CD14-positive monocyte (primary cell): ENCODE data around the gene KCNAB1. TPM values are rescaled to one million over a fixed set of nuclear protein-coding genes. Genes with fewer than 3 reads are reported as not detected.

Experiments
- DNase-seq, 3 donors: peaks; one replicate each; pipeline ENCODE4 v3.0.0-alpha.2; 2011 to 2022
- H2AFZ ChIP-seq: 2 replicates; pipeline ENCODE4 v1.6.0; 2012; ENCODE audit warnings: mild to moderate bottlenecking, low read depth, low read length, inconsistent platforms; ENCODE audit not compliant: insufficient read depth, poor library complexity, severe bottlenecking
- H3K27ac ChIP-seq, 2 donors: 1 replicate in 1 of 2; 2 replicates in 1 of 2; pipeline ENCODE4 v1.5.1; 2012 to 2013; ENCODE audit warnings: low read length in 2 of 2, control low read depth in 1 of 2, inconsistent platforms in 1 of 2, low read depth in 1 of 2, mild to moderate bottlenecking in 1 of 2
- H3K27me3 ChIP-seq, 2 donors: one replicate each; pipeline versions ENCODE4 v1.6.0 to v1.6.1; 2011 to 2013; ENCODE audit warnings: low read length in 2 of 2; ENCODE audit not compliant: control insufficient read depth in 2 of 2, insufficient read depth in 2 of 2
- H3K36me3 ChIP-seq, 2 donors: replicated peaks in 1 of 2; 1 replicate in 1 of 2; 2 replicates in 1 of 2; pipeline versions ENCODE4 v1.5.1 to v1.6.1; 2012 to 2013; ENCODE audit warnings: low read length in 2 of 2, control low read depth in 1 of 2, inconsistent platforms in 1 of 2, mild to moderate bottlenecking in 1 of 2; ENCODE audit not compliant: insufficient read depth in 2 of 2, control insufficient read depth in 1 of 2
- H3K4me1 ChIP-seq, 2 donors: 1 replicate in 1 of 2; 2 replicates in 1 of 2; pipeline versions ENCODE4 v1.5.1 to v1.6.1; 2012 to 2013; ENCODE audit warnings: low read length in 2 of 2, control low read depth in 1 of 2, inconsistent platforms in 1 of 2, mild to moderate bottlenecking in 1 of 2, moderate library complexity in 1 of 2; ENCODE audit not compliant: insufficient read depth in 2 of 2, control insufficient read depth in 1 of 2
- H3K4me2 ChIP-seq: replicated peaks from 2 replicates; pipeline ENCODE3; 2012; ENCODE audit warnings: low read length, moderate library complexity, mild to moderate bottlenecking; ENCODE audit not compliant: poor library complexity, severe bottlenecking; ENCODE audit errors: extremely low read depth
- H3K4me3 ChIP-seq, 3 experiments: fragments of 200-600 bp in 1 of 3; sonication (generic) in 1 of 3; replicated peaks in 1 of 3; 1 replicate in 2 of 3; 2 replicates in 1 of 3; pipeline ENCODE4 v1.5.1; 2011 to 2013; ENCODE audit warnings: low read length in 3 of 3, mild to moderate bottlenecking in 3 of 3, control low read depth in 2 of 3, low read depth in 2 of 3, inconsistent platforms in 1 of 3, moderate library complexity in 1 of 3
- H3K79me2 ChIP-seq: 2 replicates; pipeline ENCODE4 v1.6.0; 2012; ENCODE audit warnings: mild to moderate bottlenecking, control low read depth, inconsistent platforms, low read length, moderate library complexity; ENCODE audit not compliant: insufficient read depth
- H3K9ac ChIP-seq: 2 replicates; pipeline ENCODE4 v1.6.0; 2017; ENCODE audit warnings: low read length, mild to moderate bottlenecking; ENCODE audit not compliant: insufficient read depth, poor library complexity, severe bottlenecking
- H3K9me3 ChIP-seq, 2 donors: replicated peaks in 1 of 2; 1 replicate in 1 of 2; 2 replicates in 1 of 2; pipeline versions ENCODE4 v1.5.1 to v1.6.1; 2012 to 2013; ENCODE audit warnings: low read length in 2 of 2, control low read depth in 1 of 2; ENCODE audit not compliant: control insufficient read depth in 1 of 2, insufficient read depth in 1 of 2
- H4K20me1 ChIP-seq: 2 replicates; pipeline ENCODE4 v1.6.0; 2012; ENCODE audit warnings: mild to moderate bottlenecking, low read length, control low read depth, moderate library complexity; ENCODE audit not compliant: insufficient read depth
- H3K27ac Mint-ChIP-seq, 7 donors: one replicate each; pipeline ENCODE4 v1.8.0; 2020; ENCODE audit warnings: mild to moderate bottlenecking in 7 of 7, mixed read lengths in 7 of 7, moderate library complexity in 6 of 7, inconsistent platforms in 2 of 7
- H3K27me3 Mint-ChIP-seq, 3 donors: one replicate each; pipeline ENCODE4 v1.8.0; 2021 to 2022; ENCODE audit warnings: low read depth in 3 of 3, mild to moderate bottlenecking in 3 of 3, mixed read lengths in 3 of 3, moderate library complexity in 3 of 3, inconsistent platforms in 1 of 3
- H3K36me3 Mint-ChIP-seq, 2 donors: one replicate each; pipeline ENCODE4 v1.8.0; 2020; ENCODE audit warnings: mixed read lengths in 2 of 2, inconsistent platforms in 1 of 2, mild to moderate bottlenecking in 1 of 2
- H3K4me1 Mint-ChIP-seq: one replicate; pipeline ENCODE4 v1.8.0; 2020; ENCODE audit warnings: mild to moderate bottlenecking, mixed read lengths
- H3K4me3 Mint-ChIP-seq, 2 donors: one replicate each; pipeline ENCODE4 v1.8.0; 2020; ENCODE audit warnings: mild to moderate bottlenecking in 2 of 2, mixed read lengths in 2 of 2, moderate library complexity in 1 of 2
- H3K9me3 Mint-ChIP-seq, 7 donors: one replicate each; pipeline ENCODE4 v1.8.0; 2020 to 2022; ENCODE audit warnings: mixed read lengths in 7 of 7, mild to moderate bottlenecking in 6 of 7, moderate library complexity in 6 of 7, inconsistent platforms in 2 of 7
- WGBS: methylation state at CpG from one replicate; pipeline ENCODE4 v1.1.5; 2013; ENCODE audit warnings: missing lambda C conversion rate; ENCODE audit not compliant: insufficient coverage; 5-methylcytosine and 5-hydroxymethylcytosine counted together
- intact Hi-C, 2 donors: fragments of 100-400 bp; cut with micrococcal nuclease; formaldehyde crosslinking; loops; one replicate each; pipeline versions ENCODE4 v1.15.0 to v1.15.1; 2023
- polyA plus RNA-seq, 3 donors: library from polyadenylated mRNA; depleted of rRNA in 1 of 3; unstranded in 2 of 3; stranded (reverse) in 1 of 3; fragments of 300-500 nt in 2 of 3; fragments of >200 nt in 1 of 3; fragmentation: Illumina TruSeq in 2 of 3; gene quantifications; 1 replicate in 2 of 3; 2 replicates in 1 of 3; pipeline ENCODE4 v1.2.3, GENCODE V29; 2012 to 2021
- TF ChIP-seq, protein P1 (sequence below): fragments of 200-600 bp; IDR thresholded peaks from one replicate; pipeline ENCODE4 v1.8.0; 2022; ENCODE audit warnings: antibody characterized with exemption, mild to moderate bottlenecking

Gene KCNAB1
- polyA plus RNA-seq, 3 donors, result 0.08 to 0.14 TPM; not detected in 1

GRCh38 chr3:156460206-156460611, 339.8 kb downstream of the KCNAB1 start:
- Mint-ChIP-seq H3K36me3 (no peaks in the 10 kb centered on the region), H3K27ac (no peak overlapping the region), H3K9me3 (no peaks in the 10 kb centered on the region), H3K27me3 (peaks cover 0 to 6% (median 0%) of the 10 kb centered on the region in 3 donors), H3K4me1 (peaks cover 6% of the 10 kb centered on the region), H3K4me3 (no peak overlapping the region)
- no peak overlapping the region for H3K4me3 ChIP-seq
- H3K79me2 ChIP-seq, result no peaks in the 10 kb centered on the region
- DNase-seq, result peak; percentile 15 to 33 (median 24)
- H3K9ac ChIP-seq, result no peak overlapping the region
- H3K27me3 ChIP-seq, result no peaks in the 10 kb centered on the region
- TF ChIP-seq, protein P1, sequence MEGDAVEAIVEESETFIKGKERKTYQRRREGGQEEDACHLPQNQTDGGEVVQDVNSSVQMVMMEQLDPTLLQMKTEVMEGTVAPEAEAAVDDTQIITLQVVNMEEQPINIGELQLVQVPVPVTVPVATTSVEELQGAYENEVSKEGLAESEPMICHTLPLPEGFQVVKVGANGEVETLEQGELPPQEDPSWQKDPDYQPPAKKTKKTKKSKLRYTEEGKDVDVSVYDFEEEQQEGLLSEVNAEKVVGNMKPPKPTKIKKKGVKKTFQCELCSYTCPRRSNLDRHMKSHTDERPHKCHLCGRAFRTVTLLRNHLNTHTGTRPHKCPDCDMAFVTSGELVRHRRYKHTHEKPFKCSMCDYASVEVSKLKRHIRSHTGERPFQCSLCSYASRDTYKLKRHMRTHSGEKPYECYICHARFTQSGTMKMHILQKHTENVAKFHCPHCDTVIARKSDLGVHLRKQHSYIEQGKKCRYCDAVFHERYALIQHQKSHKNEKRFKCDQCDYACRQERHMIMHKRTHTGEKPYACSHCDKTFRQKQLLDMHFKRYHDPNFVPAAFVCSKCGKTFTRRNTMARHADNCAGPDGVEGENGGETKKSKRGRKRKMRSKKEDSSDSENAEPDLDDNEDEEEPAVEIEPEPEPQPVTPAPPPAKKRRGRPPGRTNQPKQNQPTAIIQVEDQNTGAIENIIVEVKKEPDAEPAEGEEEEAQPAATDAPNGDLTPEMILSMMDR, result no peak
- H3K4me2 ChIP-seq, result no peak overlapping the region
- no peak overlapping the region for H2AFZ ChIP-seq
- H3K9me3 ChIP-seq, result no peaks in the 10 kb centered on the region
- H4K20me1 ChIP-seq, result no peaks in the 10 kb centered on the region
- no CpG with 5 or more reads among the region's 2 CpGs for whole genome bisulfite sequencing
- intact Hi-C loops, result no loop called here
- H3K36me3 ChIP-seq, result no peaks in the 10 kb centered on the region
- no peak overlapping the region for H3K27ac ChIP-seq
- peaks cover 0 to 8% of the 10 kb centered on the region in 2 donors for H3K4me1 ChIP-seq

DNA sequence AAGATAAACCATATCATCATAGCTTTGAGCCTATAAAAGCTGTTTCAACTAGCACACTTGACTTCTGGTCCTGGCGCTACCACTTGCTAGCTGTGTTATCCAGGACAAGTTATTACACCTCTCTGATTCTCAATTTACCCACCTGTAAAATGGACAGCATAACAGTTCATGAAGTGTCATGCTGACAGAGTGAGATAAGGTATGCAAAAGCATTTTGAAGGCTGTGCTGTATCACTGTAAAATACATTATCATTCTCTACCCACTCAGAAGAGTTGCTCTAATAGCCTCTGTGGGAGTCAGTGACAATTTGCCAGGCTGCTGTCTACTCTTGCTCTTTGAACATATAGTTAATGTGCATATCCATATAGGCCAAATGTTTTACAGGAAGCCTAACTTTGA, 341.5 kb downstream of the KCNAB1 start:
- Histone ChIP-seq H3K4me3 (no peak overlapping the region), H3K9me3 (no peaks in the 10 kb centered on the region), H2AFZ (no peak overlapping the region), H4K20me1 (no peaks in the 10 kb centered on the region), H3K27me3 (no peaks in the 10 kb centered on the region), H3K36me3 (no peaks in the 10 kb centered on the region), H3K4me2 (no peak overlapping the region), H3K9ac (no peak overlapping the region), H3K79me2 (no peaks in the 10 kb centered on the region), H3K4me1 (peaks cover 0 to 8% of the 10 kb centered on the region in 2 donors), H3K27ac (no peak overlapping the region)
- no peaks in the 10 kb centered on the region for H3K9me3 Mint-ChIP-seq
- no CpG with 5 or more reads among the region's 1 CpG for WGBS
- peaks cover 6% of the 10 kb centered on the region for H3K4me1 Mint-ChIP-seq
- no peak overlapping the region for H3K4me3 Mint-ChIP-seq
- intact Hi-C loops, result no loop called here
- DNase-seq, result no peak
- TF ChIP-seq, protein P1, result no peak
- H3K36me3 Mint-ChIP-seq, result no peaks in the 10 kb centered on the region
- peaks cover 0 to 6% (median 2%) of the 10 kb centered on the region in 3 donors for H3K27me3 Mint-ChIP-seq
- H3K27ac Mint-ChIP-seq, result no peak overlapping the region
